ENCODE data around the gene RPS2.

Gene RPS2

DNA sequence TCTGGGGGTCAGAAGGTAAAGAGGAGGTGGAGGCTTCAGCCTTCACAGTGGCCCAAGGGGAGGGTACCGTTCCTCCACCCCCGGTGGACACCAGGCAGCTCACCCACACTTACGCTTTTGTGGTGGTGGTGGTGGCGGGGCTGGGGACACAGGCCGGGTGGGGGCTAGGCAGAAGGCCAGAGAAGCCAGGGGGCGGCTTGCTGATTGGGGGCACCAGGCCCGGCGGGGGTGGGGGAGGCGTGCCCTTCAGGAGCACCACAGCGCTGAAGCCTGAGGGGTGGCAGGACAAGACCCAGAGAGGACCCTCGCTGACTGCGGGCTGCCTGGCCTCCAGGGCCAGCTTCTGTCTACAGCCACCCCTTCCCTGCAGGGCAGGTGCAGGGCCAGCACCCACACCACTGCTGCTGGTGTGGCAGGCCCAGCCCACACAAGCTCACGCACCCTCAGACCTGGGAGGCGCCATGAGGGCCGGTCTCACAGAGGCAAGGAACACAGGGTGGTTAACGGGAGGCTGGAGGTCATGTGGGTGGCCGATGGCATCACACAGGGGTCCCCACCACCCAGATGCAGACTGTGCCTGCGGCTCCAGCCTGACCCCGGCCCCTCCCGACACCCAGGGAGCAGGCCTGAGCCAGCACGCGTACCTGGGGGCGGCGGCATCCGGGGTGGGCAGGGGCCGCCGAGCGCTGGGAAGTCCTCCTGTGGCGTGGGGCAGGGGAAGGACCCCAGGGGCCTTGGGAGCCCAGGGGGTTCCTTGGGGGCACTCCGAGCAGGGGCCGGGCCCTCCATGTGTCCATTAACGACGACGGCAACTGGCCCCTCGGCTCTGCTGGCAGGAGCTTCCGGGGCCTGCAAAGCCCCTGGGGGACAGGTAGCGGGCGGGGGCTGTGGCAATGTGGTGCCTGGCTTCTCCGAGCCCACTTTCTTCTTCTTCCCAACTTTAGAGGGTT, 34.5 kb upstream of the RPS2 start:
- no peak for DNase-seq

DNA sequence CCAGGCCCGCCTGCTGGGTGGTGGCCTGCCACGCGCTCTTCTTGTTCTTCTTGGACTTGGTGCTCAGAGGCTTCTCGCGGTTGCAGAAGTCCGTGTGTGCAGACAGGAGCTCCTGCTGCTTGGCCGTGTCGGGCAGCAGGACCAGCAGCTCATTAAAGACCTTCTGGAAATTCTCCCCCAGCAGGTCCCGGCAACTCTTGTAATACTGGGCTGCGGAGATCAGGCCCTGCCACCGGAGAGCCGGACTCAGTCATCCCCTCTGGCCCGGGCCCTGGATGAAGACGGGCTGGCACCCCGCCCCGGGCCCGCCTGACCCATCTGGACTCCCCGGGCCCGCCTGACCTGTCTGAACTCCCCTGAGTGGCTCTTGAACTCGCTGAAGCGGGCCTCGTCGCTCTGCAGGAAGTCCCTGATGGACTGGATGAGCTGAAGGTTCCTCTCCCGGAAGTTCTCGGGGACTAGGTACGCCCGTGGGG, 33.8 kb upstream of the RPS2 start:
- no peak for DNase-seq

DNA sequence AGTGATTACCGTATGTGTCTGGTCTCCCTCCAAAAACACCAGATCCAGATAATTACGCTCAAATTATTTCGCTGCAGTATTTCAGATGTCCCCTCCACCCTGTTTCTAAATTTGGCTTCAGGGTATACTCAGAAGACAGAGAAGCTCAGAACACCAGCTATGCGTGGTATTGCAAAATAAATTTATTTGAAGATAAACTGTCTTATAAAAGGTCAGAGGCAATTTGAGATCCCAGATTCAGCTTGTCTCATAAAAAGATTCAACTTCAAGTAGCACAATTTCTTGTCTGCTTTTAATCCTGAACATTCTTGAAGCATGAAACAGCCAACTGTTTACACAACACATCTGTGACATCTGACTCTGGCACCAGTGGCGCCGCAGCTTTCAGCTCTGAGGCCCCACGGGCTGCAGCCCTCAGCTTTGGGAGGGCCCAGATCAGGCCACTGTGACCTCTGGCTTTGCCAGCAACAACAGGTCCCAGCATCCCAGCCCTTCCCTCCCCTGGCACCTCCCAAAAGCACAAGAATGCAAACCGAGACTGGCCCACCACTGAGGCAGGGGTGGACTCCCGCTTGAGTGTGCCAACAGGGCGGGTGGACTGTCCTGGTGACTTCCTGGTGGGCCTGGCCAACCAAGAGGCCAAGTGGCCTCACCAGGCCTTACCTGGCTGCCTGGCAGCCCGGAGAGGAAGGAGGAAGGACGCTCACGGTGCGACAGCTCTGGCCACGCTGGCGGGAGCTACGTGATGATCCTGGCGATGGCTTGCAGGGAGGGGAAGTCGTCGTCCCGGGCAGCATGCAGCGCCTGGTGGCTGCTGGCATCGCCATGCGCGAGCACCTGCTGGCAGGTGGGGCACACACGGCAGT, 33.1 kb upstream of the RPS2 start:
- no peak for DNase-seq

DNA sequence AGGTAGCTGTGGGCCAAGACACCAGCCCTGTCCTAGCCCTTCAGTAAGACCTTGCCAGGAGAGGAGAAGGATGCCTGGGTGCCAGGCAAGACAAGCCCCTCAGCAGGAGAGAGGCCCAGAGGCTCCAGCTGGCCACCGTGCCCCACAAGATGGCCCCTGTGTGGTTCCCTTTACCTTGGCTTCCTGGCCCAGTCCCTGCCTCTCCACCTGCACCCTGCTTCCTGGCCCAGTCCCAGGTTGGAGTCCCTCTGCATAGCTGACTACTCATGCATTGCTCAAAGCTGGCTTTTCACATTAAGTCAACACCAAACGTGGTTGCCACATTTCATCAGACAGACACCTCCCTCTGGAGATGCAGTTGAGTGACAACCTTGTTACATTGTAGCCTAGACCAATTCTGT, 29.1 kb upstream of the RPS2 start:
- peak; percentile 72 for DNase-seq

DNA sequence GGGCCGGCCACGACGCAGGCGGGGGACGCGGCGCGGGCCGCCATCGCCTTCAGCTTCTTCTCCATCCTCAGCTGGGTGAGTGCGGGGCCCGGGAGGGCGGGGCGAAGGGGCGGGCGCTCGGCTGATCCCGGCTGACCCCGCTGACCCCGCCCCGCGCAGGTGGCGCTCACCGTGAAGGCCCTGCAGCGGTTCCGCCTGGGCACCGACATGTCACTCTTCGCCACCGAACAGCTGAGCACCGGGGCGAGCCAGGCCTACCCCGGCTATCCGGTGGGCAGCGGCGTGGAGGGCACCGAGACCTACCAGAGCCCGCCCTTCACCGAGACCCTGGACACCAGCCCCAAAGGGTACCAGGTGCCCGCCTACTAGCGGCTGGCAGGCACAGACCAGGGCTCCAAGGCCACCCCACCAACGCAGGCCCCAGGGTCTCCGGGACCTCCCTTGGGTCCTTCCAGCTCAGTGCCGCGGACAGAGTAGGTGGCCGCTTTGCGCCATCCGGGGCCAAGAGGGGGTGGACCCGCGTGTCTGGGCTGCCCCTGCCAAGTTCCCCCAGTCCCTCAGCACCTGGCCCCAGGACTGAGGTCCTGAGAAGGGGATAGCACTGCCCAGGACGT, 28.2 kb upstream of the RPS2 start:
- DNase-seq: no peak

DNA sequence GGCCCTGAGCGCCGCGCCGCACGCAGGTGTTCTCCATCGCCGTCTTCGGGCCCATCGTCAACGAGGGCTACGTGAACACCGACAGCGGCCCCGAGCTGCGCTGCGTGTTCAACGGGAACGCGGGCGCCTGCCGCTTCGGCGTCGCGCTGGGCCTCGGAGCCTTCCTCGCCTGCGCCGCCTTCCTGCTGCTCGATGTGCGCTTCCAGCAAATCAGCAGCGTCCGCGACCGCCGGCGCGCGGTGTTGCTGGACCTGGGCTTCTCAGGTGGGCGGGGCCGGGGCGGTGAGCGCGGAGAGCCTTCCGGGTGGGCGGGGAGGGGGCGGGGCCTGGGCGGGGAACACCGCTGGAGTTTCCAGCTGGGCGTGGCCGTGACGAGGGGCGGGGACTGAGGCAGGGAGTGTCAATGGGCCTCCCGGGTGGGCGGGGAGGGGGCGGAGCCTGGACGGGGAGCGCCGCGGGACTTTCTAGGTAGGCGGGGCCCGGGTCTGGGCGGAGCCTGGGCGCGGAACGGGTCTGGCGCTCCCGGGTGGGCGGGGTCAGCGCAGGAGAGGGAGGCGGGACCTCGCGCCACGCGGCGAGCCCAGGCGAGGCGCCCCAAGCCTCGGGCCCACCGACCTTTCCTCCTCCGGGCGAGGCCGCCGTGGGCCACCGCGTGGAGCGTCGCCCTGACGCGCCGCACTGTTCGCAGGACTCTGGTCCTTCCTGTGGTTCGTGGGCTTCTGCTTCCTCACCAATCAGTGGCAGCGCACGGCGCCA, 27.5 kb upstream of the RPS2 start:
- DNase-seq: no peak

DNA sequence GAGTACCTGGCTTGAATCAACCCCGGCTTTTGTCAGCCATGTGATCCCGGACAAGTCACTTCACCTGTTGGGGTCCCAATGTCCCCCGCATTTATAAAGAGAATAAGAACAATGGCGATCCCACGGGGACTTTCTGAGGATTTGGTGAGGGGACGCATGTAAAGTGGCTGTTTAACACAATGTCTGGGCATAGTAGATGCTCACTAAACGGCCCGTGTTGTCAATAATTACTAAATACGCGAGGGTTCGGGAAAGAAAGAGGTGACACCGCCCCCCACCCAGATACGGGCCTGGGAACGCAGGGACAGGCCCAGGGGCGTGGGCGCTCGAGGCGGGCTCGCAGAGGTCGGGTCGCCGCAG, 26.9 kb upstream of the RPS2 start:
- no peak for DNase-seq

DNA sequence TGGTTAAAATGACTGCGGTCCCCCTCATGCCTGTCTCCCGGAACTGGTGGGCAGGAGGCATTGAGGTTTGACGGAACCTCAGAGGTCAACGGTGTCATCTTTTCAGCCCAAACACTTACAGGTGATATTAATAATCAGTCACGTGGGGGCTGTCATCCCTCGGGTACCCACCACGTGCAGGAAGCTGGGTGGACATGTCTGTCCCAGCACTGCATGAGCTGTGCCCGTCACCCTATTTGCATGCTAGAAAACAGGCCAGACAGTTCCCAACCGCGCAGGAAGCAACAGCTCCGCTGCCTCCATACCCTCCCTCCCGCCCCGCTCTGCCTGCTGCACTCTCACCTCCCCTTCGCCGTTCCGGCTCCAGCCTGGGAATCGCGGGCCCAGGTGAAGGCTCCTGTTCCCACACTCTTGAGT, 26.5 kb upstream of the RPS2 start:
- no peak for DNase-seq

DNA sequence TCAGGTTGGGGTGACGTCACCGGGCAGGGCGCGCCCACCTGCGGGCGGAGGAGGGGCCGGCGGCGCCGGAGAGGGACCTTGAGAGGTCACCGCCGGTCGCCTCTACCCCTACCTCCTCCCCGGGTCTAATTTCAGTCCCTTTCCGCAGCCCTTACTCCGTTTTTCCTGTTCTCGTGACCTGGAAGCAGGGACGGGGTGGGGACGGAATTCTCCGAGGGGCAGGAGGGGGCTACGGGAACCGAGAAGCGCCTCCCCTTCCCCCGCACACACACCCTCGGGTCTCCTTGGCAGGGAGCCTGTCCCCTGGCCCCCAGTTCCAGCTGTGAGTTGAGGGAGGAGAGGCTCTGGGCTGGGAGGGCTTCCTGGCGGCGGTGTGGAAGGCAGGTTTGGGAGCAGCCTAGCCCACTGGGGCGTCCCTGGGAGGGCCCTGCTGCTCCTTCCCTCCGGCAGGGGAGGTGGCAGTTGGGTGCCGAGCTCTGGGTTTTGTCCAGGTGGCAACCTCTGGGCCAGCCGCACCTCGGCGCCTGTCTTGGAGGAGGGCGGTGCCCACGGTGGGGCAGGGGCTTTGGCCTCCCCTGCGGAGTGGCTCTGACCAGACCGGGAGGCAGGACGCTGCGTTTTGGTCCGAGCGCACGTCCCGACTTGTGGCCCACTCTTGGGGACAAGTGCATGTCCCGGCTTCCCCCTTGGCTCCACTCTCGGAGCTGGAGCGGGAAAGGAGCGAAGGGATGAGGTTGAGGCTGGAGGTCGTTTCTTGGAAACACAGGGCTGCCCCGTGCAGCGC, 25.9 kb upstream of the RPS2 start:
- DNase-seq: no peak

DNA sequence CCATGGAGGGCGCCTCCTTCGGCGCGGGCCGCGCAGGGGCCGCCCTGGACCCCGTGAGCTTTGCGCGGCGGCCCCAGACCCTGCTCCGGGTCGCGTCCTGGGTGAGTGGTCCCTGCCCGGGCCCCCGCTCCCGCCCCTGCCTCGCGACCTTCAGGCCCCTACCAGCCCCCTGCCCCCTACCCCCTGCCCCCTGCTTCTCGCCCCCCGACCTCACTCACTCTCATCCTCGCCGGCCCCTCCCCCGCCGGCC, 25.4 kb upstream of the RPS2 start:
- DNase-seq: no peak

DNA sequence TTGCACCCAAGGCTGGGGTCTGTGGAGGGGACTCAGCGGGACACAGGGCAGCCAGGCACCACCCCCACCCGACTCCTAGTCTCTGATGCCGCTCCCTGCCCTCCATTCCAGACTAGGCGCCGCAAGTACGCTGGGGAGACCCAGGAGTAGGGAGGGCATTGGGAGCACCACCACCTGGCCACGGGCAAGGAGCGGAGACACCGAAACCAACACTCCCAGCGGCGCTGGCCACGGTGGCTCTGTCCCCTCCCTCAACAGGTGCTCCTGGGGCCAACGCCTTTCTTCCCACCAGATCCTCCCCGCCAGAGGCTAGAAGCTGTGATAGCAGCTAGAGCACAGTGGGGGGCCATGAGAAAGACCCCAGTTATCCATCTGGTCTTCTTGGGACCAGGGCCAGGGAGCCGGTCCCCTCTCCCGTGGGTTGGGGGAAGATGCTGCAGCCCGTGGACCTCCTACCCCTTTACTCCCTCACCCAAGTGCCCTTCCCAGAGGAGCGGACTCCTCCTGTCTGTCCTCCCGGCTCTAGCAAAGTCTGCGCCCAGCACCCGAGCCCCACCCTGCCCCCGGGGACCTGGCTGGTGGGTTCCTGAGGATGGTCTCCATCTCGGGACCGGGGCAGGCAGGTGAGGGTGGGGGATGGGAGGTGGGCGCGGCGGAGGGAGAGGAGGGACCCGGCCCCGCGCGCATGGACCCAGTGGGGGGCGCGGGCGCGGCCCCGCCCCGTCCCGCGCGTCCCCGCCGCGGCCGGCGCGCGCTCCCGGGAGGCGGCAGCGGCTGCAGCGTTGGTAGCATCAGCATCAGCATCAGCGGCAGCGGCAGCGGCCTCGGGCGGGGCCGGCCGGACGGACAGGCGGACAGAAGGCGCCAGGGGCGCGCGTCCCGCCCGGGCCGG, 24.8 kb upstream of the RPS2 start, which contains the start of gene SYNGR3:
TSS of gene SYNGR3 (plus strand) at position 762 of the 892 bp plus-strand sequence. CDS start 133 bp downstream, outside the sequence.
- no peak for DNase-seq

DNA sequence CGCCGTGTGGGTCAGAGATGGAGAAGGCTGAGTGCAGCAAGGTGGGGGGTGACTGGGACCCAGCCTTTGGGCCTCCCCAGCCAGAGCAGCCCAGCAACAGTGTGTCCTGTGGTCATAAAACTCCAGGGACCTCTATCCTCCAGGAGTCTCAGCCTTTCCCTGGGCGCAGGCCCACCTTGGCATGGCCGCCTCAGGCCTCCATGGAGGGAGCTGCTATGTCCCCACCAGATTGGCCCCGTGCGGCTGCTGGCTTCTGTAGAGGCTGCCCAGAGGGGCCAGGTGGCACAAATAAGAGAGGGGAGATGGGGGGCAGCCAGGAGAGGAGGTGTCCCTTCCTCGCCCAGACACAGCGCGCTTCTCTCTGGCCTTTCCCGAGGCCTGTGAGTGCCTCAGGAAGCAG, 22.6 kb upstream of the RPS2 start:
- no peak for DNase-seq

DNA sequence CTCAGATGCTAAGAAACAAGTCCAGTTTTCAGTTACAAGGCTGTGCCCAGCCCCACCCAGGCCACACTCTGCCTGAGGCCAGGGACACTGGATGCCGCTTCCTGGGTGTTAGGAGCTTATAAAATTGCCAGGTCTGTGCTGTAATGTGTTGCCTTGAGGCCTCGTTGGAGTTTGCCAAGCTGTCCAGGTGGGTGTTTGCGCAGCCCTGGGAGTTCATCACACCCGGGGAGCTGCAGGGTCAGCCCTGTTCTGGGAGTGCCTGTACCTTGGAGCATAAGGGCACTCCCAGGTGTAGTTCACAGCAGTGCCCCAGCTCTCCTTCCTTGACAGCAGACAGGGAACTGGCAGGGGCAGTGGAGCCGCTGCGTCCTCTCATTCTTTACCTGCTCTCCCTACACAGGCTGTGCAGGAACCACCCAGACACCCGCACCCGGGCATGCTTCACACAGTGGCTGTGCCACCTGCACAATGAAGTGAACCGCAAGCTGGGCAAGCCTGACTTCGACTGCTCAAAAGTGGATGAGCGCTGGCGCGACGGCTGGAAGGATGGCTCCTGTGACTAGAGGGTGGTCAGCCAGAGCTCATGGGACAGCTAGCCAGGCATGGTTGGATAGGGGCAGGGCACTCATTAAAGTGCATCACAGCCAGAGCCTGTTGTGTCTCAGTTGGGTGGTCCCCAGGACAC, 21.0 kb upstream of the RPS2 start:
- DNase-seq: no peak

DNA sequence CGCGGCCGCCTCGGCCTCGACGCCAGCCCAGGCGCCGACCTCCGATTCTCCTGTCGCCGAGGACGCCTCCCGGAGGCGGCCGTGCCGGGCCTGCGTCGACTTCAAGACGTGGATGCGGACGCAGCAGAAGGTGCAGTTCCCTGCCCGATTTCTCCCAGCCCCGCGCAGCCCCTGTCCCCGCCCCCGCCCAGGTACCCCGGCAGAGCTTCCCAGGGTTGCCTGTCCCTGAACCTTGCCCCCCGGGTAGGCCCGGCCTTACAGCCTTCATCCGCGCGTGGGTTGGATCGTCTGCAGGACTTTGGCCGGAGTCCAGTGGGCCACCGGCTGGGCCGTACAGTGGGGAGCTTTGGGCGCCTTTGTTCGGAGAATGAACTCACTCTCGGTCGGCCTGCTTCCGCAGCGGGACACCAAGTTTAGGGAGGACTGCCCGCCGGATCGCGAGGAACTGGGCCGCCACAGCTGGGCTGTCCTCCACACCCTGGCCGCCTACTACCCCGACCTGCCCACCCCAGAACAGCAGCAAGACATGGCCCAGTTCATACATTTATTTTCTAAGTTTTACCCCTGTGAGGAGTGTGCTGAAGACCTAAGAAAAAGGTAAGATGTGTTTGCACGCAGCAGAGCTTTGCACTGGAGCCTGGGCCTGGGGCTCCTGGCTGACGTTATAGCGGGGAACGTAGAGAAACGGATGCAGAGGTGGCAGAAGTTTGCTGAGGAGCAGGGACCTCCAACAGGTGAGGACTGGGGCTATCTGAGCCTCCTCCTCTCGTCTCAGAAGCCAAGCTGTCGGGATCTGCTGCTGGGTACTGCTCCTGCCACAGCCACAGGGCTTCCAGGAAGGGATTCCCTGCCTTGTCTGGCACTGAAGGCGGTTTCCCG, 20.0 kb upstream of the RPS2 start:
- DNase-seq: no peak

DNA sequence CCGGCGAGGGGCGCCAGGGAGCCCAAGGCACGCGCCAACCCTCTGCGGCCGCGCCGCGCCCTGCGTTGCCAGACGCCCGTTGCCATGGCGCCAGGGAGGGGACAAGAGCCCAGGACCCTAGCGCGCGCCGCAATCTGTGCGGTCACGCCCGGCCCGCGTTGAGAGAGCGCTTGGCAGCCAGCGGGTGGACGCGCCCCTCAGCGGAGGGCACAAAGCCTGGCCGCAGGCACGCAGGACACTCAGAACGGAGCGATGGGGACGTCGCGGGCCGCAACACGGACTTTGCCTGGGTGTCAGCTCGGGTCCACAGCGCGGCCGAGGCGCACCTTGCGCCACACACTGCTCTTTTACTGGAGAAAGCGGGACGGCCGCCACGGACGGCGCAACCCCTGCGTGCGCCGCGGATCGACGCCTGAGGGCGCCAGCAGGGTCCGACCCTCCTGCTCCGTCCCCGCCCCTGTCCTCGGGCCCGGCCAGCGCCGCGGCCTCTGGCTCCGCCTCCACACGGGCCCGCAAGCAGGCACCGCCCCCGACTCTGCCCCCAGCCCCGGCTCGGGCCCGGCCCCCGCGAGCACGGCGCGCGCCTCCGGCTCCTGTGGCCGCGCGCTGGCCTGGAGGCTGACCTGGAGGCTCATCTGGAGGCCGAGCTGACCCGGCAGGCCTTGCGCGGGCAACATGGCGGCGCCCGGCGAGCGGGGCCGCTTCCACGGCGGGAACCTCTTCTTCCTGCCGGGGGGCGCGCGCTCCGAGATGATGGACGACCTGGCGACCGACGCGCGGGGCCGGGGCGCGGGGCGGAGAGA, 19.1 kb upstream of the RPS2 start, which contains the start of gene GFER:
TSS of gene GFER (plus strand) at position 650 of the 803 bp plus-strand sequence. CDS start at position 676, 26 bp downstream.
- peak; percentile 72 for DNase-seq

DNA sequence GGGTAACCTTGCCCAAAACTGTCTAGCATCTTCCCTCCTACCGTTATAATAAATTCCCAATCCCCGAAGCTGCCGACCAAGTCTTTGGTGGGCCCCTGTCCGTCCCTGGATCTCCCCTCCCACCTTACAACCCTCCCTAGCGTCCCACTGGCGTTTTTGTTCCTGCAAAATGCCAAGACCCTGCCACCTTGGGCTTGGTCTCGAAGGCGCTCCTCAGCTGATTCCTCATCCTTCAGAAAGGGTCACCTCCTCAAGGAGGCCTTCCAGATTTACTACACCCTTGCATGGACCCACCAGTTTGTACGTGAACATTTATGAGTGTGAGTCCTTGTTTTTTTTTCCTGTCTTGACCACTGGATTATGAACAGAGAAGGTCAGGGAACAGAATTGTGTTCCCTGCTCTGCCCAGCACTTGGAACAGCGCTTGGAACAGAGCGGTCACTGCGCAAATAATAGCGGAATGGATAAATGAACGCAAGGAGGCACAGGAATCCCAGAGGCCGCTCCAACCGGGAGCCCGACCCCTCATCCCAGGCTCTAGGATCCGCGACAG, 18.4 kb upstream of the RPS2 start:
- no peak for DNase-seq

DNA sequence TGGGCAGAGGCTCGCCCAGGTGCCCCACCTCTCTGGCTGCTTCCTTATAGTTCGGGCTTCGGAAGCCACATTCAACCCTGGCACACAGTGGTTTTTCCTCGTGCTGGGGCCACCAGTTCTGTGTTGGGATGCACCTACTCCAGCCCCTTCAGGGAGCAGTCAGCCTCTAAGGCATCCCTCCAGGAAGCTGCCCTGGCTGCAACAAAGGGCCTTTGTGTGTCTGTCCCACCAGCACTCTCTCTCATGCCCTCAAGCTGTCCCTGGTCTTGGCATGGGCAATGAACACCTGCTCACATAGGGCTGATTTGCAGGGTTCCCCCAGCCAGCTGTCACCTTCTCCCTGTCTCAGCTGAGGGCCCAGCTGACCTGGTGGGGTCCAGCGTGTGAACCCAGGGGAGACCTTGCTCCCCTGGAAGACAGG, 17.4 kb upstream of the RPS2 start:
- no peak for DNase-seq

DNA sequence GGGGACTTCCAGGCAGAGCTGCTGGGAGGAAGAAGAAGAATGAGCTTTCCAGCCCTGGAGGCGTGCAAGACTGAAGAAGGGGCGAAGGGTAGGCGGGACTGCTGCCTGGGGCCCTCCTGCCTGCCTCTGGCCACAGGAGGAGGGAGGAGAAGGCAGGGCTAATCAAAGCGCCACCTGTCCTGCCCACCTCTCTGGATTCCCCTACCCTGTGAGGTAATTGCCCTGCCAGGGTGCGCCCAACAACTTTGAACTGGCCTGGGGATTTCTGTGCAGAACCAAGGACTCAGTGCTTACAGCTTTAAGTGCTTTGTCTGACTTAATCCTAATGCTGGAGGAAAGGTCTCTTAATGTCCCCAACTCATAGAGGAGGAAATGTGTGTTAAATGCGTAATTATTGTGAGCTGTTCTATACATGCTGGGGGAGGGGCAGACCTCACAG, 16.8 kb upstream of the RPS2 start, which contains the start of gene NOXO1:
TSS of gene NOXO1 (minus strand) at position 72 of the 439 bp plus-strand sequence. CDS start 290 bp downstream, outside the sequence.
- DNase-seq: no peak
